AG20443 (cell line): Measurements from ENCODE around the gene RHOT1.
A peak's percentile ranks its signal among the peaks of the same experiment; 100 is the strongest.
"Not testable (repeated sequence)": the region's sequence is repeated elsewhere in the genome, so short reads cannot be mapped to it uniquely, and the experiment has no call there.

Source experiments
- DNase-seq: peaks from one replicate; pipeline ENCODE4 v3.0.0; 2012; ENCODE audit warnings: low spot score, mixed read lengths

RHOT1 gene

DNA sequence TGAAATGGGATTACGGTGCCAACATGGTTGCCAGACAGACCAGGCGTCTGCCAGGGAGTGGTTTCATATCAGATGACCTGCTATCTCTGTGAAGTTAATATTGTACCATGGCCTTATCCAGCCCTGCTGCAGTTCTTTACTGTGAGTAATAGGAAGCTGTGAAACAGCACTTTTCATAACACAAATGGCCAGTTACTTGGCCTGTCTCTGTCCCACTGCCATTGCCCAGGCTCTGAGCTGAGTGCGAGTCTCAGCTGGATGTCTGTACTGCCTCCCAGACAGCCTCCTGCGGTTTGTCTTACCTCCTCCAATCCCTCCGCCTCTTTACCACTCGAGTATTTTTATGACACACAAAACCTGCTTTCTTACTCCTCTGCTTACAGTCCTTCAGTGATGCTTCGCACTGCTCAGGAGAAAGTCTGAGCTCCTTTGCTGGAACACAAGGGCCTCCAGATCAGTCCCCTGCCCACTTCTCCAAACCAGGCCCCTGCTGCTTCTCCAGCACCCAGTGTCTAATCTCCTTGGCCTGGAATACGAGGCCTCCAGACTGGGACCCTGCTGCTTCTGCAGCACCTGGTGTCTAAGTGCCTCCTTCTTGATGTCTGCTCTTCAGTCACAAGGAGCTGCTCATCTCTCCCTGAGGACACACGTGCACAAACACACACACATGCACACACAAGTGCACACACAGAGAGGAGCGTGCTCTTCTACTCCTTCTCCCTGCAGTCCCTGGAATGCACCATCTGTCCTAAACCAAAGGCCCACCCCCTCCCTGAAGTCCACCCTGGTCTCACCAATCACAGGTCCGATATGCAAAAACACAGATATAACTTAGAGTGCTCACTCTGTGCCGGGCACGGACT, 17.1 kb upstream of the RHOT1 start:
- no peak for DNase-seq

DNA sequence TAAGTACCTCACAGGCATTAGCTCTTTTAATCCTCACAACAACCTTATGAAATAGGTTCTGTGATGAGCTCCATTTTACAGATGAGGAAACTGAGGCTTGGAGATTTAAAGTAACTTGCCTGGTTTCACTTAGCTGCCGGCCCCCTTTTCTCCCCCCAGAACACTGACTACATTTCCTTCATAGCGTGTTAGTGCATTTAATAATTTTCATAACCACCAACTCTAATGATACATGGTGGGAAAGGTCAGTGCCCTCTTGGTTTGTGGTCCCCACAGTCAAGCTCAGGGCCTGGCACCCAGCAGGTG, 16.5 kb upstream of the RHOT1 start:
- DNase-seq: no peak

DNA sequence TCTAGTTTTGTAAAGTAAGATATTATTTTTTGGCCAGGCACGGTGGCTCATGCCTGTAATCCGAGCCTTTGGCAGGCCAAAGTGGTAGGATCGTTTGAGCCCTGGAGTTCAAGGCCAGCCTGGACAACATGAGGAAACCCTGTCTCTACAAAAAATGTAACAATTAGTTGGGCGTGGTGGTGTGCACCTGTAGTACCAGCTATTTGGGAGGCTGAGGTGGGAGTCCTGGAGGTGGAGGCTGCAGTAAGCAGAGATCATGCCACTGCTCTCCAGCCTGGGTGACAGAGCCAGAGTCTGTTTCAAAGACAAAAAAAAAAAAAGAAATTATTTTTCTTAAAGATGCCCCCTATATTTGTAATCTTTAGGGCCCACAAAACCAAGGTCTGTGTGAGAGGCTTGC, 16.0 kb upstream of the RHOT1 start:
- DNase-seq: no peak

DNA sequence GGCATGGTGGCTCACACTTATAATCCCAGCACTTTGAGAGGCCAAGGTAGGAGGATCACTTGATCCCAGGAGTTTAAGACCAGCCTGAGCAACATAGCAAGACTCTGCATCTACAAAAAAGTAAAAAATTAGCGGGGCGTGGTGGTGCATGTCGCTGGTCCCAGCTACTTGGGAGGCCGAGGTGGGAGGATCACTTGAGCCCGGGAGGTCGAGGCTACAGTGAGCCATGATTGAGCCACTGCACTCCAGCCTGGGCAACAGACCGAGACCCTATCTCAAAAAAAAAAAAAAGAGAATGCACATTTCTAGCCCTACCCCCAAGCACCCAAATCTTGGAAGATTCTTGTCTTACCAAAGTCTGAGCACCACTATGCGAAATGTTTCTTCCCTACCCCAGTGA, 15.6 kb upstream of the RHOT1 start:
- DNase-seq: no peak

DNA sequence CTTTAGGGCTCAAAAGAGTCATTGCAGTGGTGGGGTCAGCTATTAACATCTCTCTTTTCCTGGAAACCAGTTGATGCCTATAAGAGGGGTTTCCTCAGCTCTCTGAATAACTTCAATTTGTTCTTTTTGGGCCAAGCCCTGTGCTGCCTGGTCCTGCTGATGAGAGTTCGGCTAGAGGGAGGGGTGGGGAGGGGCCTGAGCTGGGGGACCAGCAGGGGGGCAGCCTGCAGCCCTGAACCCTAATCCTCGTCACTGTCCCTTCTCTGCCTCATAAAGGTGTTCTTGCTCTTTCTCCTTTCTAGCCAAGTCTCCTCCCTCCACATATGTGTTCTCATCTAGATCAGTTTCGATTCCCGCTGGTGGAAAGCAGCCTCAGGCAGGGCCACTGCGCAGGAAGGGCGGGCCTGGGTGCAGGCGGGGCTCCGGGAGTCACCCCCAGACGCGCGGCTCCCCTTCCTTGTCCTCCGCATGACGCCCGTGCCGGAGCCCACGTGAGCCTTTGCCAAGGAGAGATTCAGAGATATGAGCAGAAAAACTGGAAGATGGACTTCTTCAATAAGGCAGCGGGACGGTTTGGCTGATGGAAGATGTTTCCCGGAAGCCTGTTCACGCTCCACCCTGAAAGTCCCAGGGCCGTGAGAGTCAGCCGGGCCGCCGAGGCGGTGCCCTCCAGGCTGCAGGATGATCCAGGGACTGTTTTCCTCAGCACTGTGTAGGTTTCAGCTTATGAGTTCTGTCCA, 15.0 kb upstream of the RHOT1 start:
- DNase-seq: peak; percentile 90

DNA sequence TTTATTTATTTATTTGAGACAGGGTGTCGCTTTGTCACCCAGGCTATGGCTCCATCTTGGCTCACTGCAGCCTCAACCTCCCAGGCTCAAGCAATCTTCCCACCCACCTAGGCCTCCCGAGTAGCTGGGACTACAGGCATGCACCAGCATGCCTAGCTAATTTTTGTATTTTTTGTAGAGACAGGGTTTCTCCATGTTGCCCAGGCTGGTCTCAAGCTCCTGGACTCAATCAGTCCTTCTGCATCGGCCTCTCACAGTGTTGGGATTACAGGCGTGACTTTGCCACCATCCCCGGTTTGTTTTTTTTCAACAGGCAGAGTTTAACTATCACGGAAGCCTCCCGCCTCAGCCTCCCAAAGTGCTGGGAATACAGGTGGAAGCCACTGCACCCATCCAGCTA, 13.8 kb upstream of the RHOT1 start:
- not testable (repeated sequence) for DNase-seq

DNA sequence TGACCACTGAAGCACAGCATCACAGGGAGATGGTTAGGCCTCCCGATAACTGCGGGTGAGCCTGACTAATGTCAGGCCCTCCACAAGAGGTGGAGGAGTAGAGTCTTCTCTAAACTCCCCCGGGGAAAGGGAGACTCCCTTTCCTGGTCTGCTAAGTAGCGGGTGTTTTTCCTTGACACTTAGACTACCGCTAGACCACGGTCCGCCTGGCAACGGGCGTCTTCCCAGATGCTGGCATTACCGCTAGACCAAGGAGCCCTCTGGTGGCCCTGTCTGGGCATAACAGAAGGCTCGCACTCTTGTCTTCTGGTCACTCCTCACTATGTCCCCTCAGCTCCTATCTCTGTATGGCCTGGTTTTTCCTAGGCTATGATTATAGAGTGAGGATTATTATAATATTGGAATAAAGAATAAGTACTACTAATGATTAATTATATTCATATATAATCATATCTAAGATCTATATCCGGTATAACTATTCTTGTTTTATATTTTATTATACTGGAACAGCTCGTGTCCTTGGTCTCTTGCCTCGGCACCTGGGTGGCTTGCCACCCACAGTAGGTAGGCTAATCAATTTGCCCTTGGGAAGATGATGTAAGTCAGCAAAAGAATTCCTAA, 6.7 kb upstream of the RHOT1 start:
- not testable (repeated sequence) for DNase-seq

DNA sequence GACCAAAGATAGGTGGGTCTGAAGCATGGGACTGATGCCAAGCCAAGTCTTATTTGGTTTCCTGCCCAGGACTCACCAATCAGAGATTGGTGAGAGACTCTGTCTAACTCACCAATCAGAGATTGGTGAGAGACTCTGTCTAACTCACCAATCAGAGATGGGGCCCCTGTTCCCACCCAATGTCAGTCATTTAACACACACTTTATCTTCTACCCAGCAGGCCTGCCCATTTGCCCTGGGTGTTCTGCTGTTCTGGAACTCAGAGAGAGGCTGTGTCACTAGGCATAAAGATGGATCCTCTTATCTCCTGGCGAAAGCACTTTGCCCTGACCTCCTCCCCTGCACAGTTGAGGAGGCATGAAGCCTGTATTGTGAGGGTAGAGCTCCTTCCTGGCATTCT, 5.4 kb upstream of the RHOT1 start:
- no peak for DNase-seq

DNA sequence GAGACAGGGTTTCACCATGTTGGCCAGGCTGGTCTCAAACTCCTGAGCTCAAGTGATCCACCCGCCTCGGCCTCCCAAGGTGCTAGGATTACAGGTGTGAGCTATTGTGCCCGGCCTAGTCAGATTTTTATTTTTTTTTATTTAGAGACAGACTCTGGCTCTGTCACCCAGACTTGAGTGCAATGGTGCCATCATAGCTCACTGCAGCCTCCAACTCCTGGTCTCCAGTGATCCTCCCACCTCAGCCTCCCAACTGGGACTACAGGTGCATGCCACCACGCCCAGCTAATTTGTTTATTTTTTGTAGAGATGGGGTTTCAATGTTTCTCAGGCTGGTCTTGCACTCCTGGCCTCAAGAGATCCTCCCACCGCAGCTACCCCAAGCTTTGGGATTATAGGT, 2.8 kb upstream of the RHOT1 start:
- not testable (repeated sequence) for DNase-seq

DNA sequence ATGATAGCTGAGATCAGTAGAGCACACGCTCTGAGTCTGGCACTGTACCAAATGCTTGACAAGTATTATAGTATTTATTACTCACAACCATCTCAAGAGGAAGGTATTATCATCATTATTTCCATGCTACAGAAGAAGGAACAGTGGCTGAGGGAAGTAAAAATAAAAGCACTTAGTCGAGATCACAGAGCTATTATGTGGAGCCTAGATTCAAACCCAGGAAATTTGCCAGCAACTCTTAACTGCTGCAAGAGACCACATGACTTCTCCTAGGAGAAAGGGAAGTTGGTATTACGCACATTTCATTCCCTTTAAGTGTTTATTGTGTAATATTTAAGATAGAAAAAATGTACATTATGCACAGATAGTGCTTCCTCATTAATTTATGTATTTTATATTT, 1.0 kb upstream of the RHOT1 start:
- DNase-seq: peak; percentile 55

DNA sequence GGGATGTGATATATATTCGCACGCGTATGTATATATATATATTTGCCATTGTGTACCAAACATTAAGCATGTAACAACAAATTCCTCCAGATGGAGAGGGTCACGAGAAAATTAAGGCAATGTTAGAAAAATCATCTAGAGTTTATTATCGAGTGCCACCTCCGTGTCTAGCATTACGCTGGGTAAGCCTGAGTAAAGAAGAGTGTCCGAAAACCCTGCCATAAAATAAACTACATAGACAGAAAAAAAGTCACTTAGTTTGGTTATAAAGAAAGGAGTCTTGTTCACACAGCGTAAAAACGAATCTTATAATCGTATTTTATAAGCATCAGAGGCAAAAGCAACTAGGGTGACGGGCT, 644 bp upstream of the RHOT1 start:
- no peak for DNase-seq

DNA sequence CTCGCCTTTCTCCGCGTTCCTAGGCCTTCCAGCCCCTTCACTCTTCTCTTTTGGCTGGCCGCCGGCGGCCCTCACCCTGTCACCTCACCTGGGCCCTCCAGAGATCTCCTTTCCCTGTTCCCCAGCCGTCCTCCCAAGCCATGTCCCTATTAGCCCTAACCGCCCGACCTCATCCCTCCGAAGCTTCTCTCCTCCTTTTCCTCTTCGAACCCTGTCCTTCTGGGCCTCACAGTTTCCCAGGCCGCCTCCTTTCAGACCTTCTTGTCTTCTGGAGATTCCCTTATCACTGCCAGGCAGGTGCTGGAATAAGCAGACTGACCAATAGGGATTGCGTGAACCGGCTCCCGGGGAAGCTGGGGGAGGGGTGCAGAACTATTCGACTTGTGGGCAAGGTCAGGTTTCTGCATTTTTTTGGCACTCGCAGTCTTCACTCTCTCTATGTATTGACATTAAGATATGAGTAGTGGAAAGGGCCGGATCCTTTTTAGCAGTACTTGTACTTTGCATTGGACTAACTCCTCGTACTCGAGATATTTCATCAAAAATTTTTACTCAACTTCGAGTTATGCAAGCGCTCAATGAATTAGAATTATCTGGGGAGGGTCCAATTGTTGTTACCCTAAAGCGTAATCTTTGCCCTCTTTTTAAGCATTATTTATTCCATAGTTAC, 690 bp downstream of the RHOT1 start:
- peak; percentile 62 for DNase-seq

DNA sequence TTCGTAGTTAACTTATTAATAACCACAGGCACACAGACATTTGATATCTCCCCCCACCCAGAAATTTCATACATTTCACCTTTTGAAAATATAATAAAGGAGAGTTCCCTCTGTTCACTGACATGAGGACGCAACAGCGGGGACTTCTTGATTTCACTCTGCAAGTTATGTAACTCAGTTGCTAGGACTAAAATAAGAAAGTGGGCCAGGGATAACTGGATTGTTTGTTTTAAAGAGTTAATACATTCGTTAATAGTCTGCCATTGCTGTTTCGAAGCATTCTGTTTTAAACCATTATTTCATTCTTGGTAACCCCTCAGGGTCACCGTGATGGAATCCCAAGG, 1.2 kb downstream of the RHOT1 start:
- no peak for DNase-seq

DNA sequence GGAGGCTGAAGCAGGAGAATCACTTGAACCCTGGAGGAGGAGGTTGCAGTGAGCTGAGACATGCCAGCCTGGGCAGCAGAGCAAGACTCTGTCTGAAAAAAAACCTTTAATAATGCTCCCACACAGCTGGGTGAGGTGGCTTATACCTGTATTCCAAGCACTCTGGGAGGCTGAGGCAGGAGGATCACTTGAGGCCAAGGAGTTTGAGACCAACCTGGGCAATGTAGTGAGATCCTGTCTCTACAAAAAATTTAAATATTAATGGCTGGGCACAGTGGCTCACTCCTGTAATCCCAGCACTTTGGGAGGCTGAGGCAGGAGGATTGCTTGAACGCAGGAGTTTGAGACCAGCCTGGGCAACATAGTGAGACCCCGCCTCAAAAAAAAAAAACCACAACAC, 2.1 kb downstream of the RHOT1 start:
- not testable (repeated sequence) for DNase-seq

DNA sequence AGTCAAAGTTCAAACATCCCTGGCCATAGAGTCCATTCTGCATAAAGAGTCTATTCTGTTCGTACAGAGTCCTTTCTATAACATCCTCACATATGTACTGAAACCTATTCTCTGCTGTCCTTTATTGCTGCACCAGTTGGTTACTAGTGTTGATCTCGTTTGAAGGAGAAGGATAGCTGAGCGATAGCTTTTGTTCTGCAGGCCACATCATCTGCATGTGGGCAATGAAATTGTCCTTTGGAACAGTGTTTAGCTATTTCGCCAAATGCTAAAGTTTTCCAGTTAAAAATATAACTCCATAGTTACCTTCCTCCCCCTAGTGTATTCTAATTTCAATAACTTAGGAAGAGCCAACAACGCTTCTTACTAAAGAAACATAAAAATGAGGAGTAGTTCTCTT, 6.0 kb downstream of the RHOT1 start:
- no peak for DNase-seq

DNA sequence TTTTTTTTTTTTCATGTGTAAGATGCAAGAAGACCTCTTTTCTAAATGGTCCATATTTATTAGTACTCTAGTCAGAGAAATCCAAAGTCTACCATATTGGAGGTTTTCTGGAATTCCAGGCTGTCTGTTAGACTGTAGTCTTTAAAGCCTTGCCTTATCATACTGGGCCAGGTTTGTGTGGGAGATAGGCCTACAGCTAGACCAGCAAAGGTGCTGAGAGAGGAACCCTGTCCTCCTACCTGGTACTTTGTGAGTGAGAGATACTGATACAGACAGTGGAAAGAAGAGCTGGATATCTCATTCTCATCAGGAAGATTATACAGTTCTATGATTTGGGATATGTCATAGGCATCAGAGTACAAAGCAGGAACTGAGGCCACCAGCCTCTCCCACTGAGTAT, 8.1 kb downstream of the RHOT1 start:
- no peak for DNase-seq

DNA sequence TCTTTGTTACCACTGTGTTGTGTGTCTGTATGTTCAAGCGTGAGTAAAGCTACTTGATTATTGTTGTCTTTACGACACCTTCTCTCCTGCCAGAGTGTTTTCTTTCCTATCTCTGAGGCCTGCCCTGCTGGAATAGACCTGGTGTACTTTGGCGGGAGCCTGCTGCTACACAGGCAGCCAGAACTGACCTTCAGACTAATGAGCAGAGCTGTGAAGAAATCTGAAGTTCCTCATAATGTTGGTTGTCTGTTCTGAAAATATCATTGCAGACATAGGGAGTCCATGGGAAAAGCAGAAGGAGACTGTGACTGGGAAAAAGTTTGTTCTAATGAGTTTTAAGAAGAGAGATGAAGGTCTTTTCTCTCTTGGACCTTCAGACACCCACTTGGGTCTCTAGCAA, 9.8 kb downstream of the RHOT1 start:
- DNase-seq: no peak

DNA sequence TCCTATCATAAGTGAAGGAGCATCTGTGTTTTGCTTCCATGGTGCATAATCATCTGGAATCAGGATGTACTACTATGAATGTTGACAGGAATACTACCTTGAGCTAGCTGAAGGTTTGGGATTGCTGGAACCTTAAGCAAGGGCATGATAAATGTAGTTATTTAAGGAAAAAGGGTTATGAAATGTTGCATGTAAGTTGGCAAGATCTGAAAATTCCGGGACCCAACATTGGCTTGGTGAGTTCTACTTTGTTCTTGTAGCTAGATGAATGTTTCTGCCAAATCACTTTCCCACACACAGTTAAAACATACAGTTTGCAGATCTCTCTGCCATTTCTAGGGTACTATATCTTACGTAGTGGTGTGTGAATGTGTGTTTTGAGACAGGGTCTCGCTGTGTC, 13.6 kb downstream of the RHOT1 start:
- DNase-seq: no peak

DNA sequence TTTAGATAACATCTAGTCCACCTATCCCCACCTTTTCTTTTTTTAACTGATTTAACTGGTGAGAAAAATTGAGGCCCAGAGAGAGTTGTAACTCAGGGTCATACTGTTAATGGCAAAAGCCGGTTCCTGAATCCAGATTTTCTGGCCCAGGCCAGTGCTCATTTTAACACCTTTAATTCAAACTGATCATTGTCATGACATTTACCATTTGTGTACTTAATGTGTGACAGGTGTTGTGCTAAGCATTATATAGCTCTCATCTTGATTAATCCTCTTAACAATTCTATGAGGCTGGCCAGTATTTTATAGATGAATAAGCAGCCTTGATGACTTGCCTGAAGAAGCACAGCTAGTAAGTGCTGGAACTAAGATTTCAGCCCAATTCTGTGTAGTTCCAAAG, 14.4 kb downstream of the RHOT1 start:
- DNase-seq: no peak

DNA sequence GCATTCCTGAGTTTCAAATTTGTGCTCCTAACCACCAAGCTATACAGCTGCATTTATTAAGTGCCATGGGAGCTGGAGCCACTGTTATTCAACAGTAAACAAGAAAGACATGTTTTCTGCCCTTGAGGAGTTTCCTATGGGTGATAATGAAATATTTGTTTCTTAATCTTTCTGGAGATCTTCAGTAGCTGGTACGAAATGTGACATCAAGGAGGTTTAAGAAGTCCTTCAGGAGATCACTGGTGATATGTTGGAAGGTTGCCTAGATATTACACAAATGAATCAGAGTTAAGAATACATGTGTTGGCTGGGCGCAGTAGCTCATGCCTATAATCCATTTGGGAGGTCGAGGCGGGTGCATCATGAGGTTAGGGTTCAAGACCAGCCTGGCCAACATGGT, 14.9 kb downstream of the RHOT1 start:
- DNase-seq: no peak

DNA sequence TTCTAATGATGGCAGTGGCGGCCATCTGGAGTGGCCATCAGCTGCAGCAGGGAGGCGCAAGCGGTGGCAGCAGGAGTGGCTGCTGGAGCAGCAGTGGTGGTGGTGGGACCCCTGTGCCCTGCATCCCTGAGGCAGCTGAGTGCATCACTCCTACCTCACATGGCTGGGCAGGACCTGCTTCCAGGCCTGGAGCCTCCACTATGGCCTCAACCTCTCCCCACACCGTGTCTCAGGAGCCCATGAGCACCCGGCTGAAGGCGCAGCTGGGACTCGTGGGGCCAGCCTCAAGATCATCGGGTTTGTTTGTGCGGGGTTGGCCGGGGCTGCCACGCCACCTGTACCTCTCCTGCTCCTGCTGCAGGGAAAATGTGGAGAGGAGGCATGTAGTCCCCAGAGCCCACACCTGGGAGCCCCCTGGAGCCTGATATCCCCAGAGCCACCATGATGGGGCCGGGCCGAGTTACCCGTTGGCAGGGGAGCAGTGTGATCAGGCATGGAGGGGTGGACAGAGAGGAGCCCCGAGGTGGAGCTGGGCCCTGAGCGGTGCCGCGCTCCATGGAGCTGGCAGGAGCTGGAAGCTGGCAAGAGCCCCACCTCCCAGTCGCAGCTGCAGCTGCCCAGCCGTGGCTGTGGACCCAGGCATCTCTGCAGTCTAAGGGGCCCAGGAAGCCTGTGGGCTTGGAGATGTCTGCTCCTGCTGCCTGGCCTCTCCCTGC, 16.7 kb downstream of the RHOT1 start:
- no peak for DNase-seq
